ENCODE measurements around the gene RCN1. TPM values are rescaled to one million over a fixed set of nuclear protein-coding genes. Genes with fewer than 3 reads are reported as not detected.

RCN1 gene
- total RNA-seq, 1 experiment from 2014 or later = 99.8 TPM

DNA sequence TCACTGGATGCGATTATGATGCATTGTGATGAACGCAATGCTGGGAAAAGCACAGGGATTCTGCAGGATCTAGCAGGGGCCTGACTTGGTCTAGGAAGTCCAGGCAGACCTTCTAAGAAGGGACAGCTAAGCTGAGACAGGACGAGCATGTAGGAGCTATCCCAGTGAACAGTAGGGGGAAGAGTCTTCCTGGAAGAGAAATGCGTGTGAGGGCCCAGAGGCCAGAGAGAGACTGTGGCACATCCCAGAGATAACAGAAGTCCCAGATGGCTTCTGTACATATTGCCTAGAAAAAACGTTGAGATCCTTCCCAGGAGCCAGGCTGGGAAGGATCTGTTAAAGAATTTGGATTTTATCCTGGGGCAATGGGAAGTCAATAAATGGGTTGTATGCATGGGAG, 24.6 kb downstream of the RCN1 start:
- Histone ChIP-seq H3K79me2 (ENCODE audit: insufficient read depth, low read length) (no peaks in the 10 kb centered on the region), H3K4me3 (replicated peaks in 1 of 2; ENCODE audit: low read depth in 1 of 2, low read length in 2 of 2) (no peak overlapping the region), H3K36me3 (ENCODE audit: control insufficient read depth in 1 of 2, insufficient read depth in 2 of 2, low read length in 2 of 2) (no peaks in the 10 kb centered on the region), H3K9me2 (ENCODE audit: insufficient read depth) (no peaks in the 10 kb centered on the region), H3K4me2 (ENCODE audit: low read length) (no peak overlapping the region), H3K27me3 (ENCODE audit: insufficient read depth, low read length) (no peaks in the 10 kb centered on the region), H4K20me1 (ENCODE audit: insufficient read depth) (no peaks in the 10 kb centered on the region), H3K9me3 (ENCODE audit: control insufficient read depth in 1 of 2, insufficient read depth in 1 of 2, low read depth in 1 of 2, low read length in 2 of 2) (no peaks in the 10 kb centered on the region), H3K9ac (ENCODE audit: low read length) (no peak overlapping the region), H3K4me1 (ENCODE audit: control insufficient read depth in 1 of 2, insufficient read depth in 2 of 2, low read length in 2 of 2) (peaks cover 11 to 27% of the 10 kb centered on the region in 2 experiments), H3K27ac (ENCODE audit: low read depth, low read length) (no peak overlapping the region), H2AFZ (ENCODE audit: low read depth, low read length, poor library complexity, severe bottlenecking) (no peak overlapping the region)
- DNase-seq (ENCODE audit: low read depth, low spot score) (no peak), ATAC-seq (no peak)
- CTCF ChIA-PET = no interaction called here
- TF ChIP-seq, protein P1, sequence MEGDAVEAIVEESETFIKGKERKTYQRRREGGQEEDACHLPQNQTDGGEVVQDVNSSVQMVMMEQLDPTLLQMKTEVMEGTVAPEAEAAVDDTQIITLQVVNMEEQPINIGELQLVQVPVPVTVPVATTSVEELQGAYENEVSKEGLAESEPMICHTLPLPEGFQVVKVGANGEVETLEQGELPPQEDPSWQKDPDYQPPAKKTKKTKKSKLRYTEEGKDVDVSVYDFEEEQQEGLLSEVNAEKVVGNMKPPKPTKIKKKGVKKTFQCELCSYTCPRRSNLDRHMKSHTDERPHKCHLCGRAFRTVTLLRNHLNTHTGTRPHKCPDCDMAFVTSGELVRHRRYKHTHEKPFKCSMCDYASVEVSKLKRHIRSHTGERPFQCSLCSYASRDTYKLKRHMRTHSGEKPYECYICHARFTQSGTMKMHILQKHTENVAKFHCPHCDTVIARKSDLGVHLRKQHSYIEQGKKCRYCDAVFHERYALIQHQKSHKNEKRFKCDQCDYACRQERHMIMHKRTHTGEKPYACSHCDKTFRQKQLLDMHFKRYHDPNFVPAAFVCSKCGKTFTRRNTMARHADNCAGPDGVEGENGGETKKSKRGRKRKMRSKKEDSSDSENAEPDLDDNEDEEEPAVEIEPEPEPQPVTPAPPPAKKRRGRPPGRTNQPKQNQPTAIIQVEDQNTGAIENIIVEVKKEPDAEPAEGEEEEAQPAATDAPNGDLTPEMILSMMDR (IDR thresholded peaks at IDR 0.05 in 2 of 3, conservative IDR thresholded peaks at IDR 0.05 in 1 of 3; ENCODE audit: borderline replicate concordance in 1 of 3, insufficient read depth in 1 of 3, low read depth in 2 of 3, low read length in 2 of 3) = 0 out of 6 replicates have a peak, but pooled peaks of 1 of the 3 experiments have one; percentile 15
- no peak for TF ChIP-seq ZNF274 (IDR thresholded peaks at IDR 0.05; ENCODE audit: low read depth, low read length)
- peak; percentile 38; the same call in 1 of the 2 replicates for TF ChIP-seq RAD21 (IDR thresholded peaks at IDR 0.05; ENCODE audit: low read depth)
- intact Hi-C loops (cut with micrococcal nuclease) = no loop called here
- RAD21 ChIA-PET (ENCODE audit: low non-redundant PET in 1 of 2, low total read pairs in 2 of 2, uncharacterized antibody in 2 of 2, unreplicated experiment in 2 of 2) = interaction anchor here in 1 of 2 experiments (0.6 kb wide), 1 partner anchor 44 kb away, joined by 4 read pairs; no protein-coding TSS in a partner anchor
- BruUV-seq (replicated peaks) = no TSS peak
- POLR2A ChIA-PET = no interaction called here

DNA sequence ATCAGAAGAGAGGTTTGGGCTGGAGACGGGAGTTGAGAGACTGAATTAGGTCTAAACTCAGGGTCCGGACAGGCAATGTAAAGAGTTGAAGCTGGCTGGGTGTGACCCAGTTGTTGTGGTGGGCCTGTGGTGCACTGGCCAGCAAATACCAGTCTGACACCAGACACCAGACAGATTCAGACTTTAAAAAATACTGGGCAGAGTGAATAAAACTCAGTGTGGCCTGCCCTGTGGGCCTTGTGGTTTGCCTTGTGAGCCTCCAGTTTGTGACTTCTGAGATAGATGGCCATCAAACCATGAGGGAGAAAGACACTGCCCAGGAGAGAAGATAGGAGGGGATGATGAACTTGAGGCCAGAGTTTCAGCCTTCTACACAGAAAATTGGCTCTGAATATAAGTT, 25.8 kb downstream of the RCN1 start:
- ChIA-PET CTCF (no interaction called here), POLR2A (no interaction called here), RAD21 (ENCODE audit: low non-redundant PET in 1 of 2, low total read pairs in 2 of 2, uncharacterized antibody in 2 of 2, unreplicated experiment in 2 of 2) (no interaction called here)
- Histone ChIP-seq H4K20me1 (ENCODE audit: insufficient read depth) (no peaks in the 10 kb centered on the region), H3K4me1 (ENCODE audit: control insufficient read depth in 1 of 2, insufficient read depth in 2 of 2, low read length in 2 of 2) (peaks cover 11 to 27% of the 10 kb centered on the region in 2 experiments), H3K4me2 (ENCODE audit: low read length) (no peak overlapping the region), H3K79me2 (ENCODE audit: insufficient read depth, low read length) (no peaks in the 10 kb centered on the region), H3K27me3 (ENCODE audit: insufficient read depth, low read length) (no peaks in the 10 kb centered on the region), H3K36me3 (ENCODE audit: control insufficient read depth in 1 of 2, insufficient read depth in 2 of 2, low read length in 2 of 2) (no peaks in the 10 kb centered on the region), H2AFZ (ENCODE audit: low read depth, low read length, poor library complexity, severe bottlenecking) (no peak overlapping the region), H3K4me3 (replicated peaks in 1 of 2; ENCODE audit: low read depth in 1 of 2, low read length in 2 of 2) (no peak overlapping the region), H3K9me3 (ENCODE audit: control insufficient read depth in 1 of 2, insufficient read depth in 1 of 2, low read depth in 1 of 2, low read length in 2 of 2) (no peaks in the 10 kb centered on the region), H3K27ac (ENCODE audit: low read depth, low read length) (no peak overlapping the region), H3K9me2 (ENCODE audit: insufficient read depth) (no peaks in the 10 kb centered on the region), H3K9ac (ENCODE audit: low read length) (no peak overlapping the region)
- TF ChIP-seq, protein P2, sequence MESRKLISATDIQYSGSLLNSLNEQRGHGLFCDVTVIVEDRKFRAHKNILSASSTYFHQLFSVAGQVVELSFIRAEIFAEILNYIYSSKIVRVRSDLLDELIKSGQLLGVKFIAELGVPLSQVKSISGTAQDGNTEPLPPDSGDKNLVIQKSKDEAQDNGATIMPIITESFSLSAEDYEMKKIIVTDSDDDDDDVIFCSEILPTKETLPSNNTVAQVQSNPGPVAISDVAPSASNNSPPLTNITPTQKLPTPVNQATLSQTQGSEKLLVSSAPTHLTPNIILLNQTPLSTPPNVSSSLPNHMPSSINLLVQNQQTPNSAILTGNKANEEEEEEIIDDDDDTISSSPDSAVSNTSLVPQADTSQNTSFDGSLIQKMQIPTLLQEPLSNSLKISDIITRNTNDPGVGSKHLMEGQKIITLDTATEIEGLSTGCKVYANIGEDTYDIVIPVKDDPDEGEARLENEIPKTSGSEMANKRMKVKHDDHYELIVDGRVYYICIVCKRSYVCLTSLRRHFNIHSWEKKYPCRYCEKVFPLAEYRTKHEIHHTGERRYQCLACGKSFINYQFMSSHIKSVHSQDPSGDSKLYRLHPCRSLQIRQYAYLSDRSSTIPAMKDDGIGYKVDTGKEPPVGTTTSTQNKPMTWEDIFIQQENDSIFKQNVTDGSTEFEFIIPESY (IDR thresholded peaks at IDR 0.05; ENCODE audit: extremely low read depth, insufficient replicate concordance, low read length) = no peak
- no peak for TF ChIP-seq EZH2 (IDR thresholded peaks at IDR 0.05)
- TF ChIP-seq, protein P1 (IDR thresholded peaks at IDR 0.05 in 2 of 3, conservative IDR thresholded peaks at IDR 0.05 in 1 of 3; ENCODE audit: borderline replicate concordance in 1 of 3, insufficient read depth in 1 of 3, low read depth in 2 of 3, low read length in 2 of 3) = no peak
- no peak for TF ChIP-seq JUND (IDR thresholded peaks at IDR 0.05)
- no peak for TF ChIP-seq RAD21 (IDR thresholded peaks at IDR 0.05; ENCODE audit: low read depth)
- no peak for TF ChIP-seq CEBPB (IDR thresholded peaks at IDR 0.05; ENCODE audit: low read depth)
- TF ChIP-seq SP1 (IDR thresholded peaks at IDR 0.05; ENCODE audit: low read depth) = no peak
- TF ChIP-seq TCF7L2 (IDR thresholded peaks at IDR 0.05; ENCODE audit: borderline replicate concordance, extremely low read depth, insufficient read depth, insufficient read length) = no peak
- TF ChIP-seq ELF1 (IDR thresholded peaks at IDR 0.05; ENCODE audit: borderline replicate concordance, low read depth) = no peak
- no TSS peak for BruUV-seq (replicated peaks)
- intact Hi-C loops (cut with micrococcal nuclease) = no loop called here
- DNase-seq (ENCODE audit: low read depth, low spot score) (no peak), ATAC-seq (no peak)
